Cardiac muscle cell (in vitro differentiated cells and primary cell): ENCODE results near the gene KLHL2. TPM values are rescaled to one million over a fixed set of nuclear protein-coding genes. Genes with fewer than 3 reads are reported as not detected.
"Not testable (repeated sequence)": the region's sequence is repeated elsewhere in the genome, so short reads cannot be mapped to it uniquely, and the experiment has no call there.

ENCODE experiments used
- DNase-seq, 2 donors: peaks; one replicate each; pipeline versions ENCODE4 v3.0.0 to v3.0.0-alpha.2; 2010 to 2017; ENCODE audit warnings: low read depth in 1 of 2, low spot score in 1 of 2
- H3K27ac ChIP-seq: fragments of 200-600 bp; sonication (generic); 2 replicates; pipeline ENCODE4 v1.5.1; 2016
- H3K27me3 ChIP-seq: fragments of 200-600 bp; sonication (generic); 2 replicates; pipeline ENCODE4 v1.6.0; 2016; ENCODE audit warnings: control low read depth
- H3K36me3 ChIP-seq: fragments of 200-600 bp; sonication (generic); 2 replicates; pipeline ENCODE4 v1.5.1; 2016; ENCODE audit warnings: control low read depth
- H3K4me1 ChIP-seq: fragments of 200-600 bp; sonication (generic); 2 replicates; pipeline ENCODE4 v1.8.1; 2017; ENCODE audit warnings: low read depth, mild to moderate bottlenecking, mixed run types
- H3K4me3 ChIP-seq: fragments of 200-600 bp; sonication (generic); 2 replicates; pipeline ENCODE4 v1.5.1; 2016; ENCODE audit warnings: mild to moderate bottlenecking
- H3K9me3 ChIP-seq: fragments of 200-600 bp; sonication (generic); 2 replicates; pipeline ENCODE4 v1.5.1; 2017; ENCODE audit warnings: low read depth, mild to moderate bottlenecking, control low read depth
- polyA plus RNA-seq: library from polyadenylated mRNA; unstranded; fragments of >200 nt; fragmentation: Nextera tagmentation; extraction: Ambion mirVana; gene quantifications from 2 replicates; pipeline ENCODE4 v1.2.1, GENCODE V29; 2016
- total RNA-seq: library from RNA; depleted of rRNA; stranded (reverse); fragments of >200 nt; gene quantifications from 2 replicates; pipeline ENCODE4 v1.2.3, GENCODE V29; 2016
- TF ChIP-seq, protein P1 (sequence below): IDR thresholded peaks from 2 replicates; pipeline ENCODE4 v1.5.1; 2012; ENCODE audit warnings: low read depth, mild to moderate bottlenecking, low read length

The KLHL2 gene
- total and polyA plus RNA-seq, 2 experiments from 2014 or later = 39.7 to 39.8 TPM

DNA sequence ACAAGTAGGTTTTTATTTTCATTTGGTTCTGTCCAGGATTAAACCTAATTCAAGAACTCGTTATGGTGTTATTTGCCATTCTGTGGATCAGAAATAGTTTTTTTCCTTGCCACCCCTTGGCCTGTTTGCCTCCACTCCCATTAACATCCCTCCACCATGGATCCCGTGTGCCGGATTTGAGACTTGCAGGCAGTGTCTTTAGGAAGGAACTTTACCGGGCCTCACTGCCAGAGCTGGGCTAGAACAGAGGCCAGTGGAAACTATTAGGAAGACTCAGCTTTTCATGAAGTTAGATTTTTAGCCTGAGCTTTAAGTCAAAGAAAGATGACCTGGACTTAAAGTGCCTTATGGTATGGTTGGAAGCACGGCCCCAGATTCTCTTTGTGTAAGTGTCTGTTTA, 2.4 kb downstream of the KLHL2 start:
- no peaks in the 10 kb centered on the region for H3K27me3 ChIP-seq
- no peak overlapping the region for H3K27ac ChIP-seq
- TF ChIP-seq, protein P1, sequence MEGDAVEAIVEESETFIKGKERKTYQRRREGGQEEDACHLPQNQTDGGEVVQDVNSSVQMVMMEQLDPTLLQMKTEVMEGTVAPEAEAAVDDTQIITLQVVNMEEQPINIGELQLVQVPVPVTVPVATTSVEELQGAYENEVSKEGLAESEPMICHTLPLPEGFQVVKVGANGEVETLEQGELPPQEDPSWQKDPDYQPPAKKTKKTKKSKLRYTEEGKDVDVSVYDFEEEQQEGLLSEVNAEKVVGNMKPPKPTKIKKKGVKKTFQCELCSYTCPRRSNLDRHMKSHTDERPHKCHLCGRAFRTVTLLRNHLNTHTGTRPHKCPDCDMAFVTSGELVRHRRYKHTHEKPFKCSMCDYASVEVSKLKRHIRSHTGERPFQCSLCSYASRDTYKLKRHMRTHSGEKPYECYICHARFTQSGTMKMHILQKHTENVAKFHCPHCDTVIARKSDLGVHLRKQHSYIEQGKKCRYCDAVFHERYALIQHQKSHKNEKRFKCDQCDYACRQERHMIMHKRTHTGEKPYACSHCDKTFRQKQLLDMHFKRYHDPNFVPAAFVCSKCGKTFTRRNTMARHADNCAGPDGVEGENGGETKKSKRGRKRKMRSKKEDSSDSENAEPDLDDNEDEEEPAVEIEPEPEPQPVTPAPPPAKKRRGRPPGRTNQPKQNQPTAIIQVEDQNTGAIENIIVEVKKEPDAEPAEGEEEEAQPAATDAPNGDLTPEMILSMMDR = no peak
- no peaks in the 10 kb centered on the region for H3K9me3 ChIP-seq
- no peak overlapping the region for H3K4me3 ChIP-seq
- H3K4me1 ChIP-seq = peaks cover 25% of the 10 kb centered on the region
- no peak for DNase-seq
- H3K36me3 ChIP-seq = no peaks in the 10 kb centered on the region

DNA sequence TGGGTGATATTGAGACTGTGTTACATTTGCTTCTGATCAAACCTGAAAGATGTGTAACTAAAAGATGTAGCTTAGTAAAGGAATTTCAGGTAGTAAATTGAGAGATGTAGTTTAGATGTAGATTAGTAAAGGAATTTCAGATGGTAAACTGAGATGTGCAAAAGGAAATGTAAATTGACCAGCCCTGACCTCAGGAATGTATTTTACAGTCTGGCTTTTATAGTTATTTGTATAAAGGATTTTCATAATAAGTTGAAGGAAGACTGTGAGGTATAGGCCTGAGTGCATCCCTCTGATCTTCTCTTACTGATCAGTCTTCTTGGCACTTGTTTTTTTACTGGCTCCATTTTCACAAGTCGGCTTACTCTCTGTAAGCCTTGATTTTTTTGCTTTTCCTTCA, 3.2 kb downstream of the KLHL2 start:
- Histone ChIP-seq H3K27me3 (no peaks in the 10 kb centered on the region), H3K4me1 (peaks cover 31% of the 10 kb centered on the region), H3K4me3 (no peak overlapping the region), H3K27ac (no peak overlapping the region), H3K36me3 (no peaks in the 10 kb centered on the region), H3K9me3 (no peaks in the 10 kb centered on the region)
- DNase-seq = no peak
- TF ChIP-seq, protein P1 = no peak

GRCh38 chr4:165212647-165213046, 5.3 kb downstream of the KLHL2 start:
- H3K4me1 ChIP-seq = peaks cover 37% of the 10 kb centered on the region
- not testable (repeated sequence) for H3K4me3 ChIP-seq, H3K27ac ChIP-seq, H3K9me3 ChIP-seq, H3K36me3 ChIP-seq, DNase-seq, H3K27me3 ChIP-seq

DNA sequence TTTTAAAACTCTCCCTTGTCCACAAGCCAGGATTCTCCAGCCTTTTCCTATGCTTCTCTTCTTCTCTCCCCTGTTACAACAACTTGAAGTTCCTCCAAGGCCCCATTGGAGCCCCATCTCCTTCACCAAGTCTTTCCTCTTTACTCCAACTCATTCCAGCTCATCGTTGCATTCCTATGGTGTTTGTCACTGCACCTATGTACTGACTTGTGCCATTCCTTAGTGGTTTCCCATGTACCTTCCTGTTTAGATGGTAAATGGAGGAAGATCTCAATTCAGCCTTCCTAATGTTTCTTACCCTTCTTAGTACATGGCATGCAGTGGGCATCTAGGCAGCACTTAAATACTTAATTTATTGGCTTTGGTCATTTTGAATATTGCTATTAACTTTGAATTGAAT, 6.0 kb downstream of the KLHL2 start:
- H3K27me3 ChIP-seq, H3K9me3 ChIP-seq, H3K36me3 ChIP-seq, H3K4me3 ChIP-seq, H3K27ac ChIP-seq, DNase-seq: not testable (repeated sequence)
- peaks cover 35% of the 10 kb centered on the region for H3K4me1 ChIP-seq

DNA sequence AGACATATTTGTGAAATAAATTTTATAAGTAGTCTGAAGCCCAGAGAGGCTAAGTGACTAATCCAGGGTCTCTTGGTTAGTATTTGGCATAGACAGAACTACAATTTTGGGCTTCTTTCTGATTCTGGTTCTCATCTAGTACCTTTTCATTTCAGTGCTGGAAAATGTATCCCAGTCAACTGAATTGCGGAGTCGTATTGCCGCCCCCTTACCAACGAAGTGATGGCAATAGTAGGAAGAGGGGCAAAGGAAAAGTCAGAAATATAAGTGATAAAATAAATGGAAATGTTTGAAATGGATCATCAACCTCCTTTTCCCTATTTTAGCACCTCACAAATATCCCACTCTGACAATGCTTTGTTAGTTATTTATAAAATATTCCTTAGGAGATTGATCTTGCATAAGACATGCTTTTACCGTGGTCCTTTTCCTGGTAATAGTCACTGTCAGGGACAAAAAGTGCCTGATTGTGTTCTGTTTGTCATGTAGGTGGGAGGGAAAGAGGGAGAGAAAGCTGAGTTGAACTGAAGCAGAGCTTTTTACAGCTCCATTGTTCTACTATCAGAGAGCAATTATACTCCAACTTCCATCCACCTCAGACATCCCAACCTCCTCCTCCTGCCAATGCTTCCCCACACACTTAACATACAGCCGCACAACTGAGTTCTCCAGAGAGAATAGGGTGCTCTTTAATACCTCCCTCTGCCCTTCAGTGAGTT, 6.8 kb downstream of the KLHL2 start:
- Histone ChIP-seq H3K4me1 (peaks cover 27% of the 10 kb centered on the region), H3K27ac (peak overlapping the region; percentile 60)
- not testable (repeated sequence) for H3K36me3 ChIP-seq, DNase-seq, H3K9me3 ChIP-seq, H3K4me3 ChIP-seq, H3K27me3 ChIP-seq

DNA sequence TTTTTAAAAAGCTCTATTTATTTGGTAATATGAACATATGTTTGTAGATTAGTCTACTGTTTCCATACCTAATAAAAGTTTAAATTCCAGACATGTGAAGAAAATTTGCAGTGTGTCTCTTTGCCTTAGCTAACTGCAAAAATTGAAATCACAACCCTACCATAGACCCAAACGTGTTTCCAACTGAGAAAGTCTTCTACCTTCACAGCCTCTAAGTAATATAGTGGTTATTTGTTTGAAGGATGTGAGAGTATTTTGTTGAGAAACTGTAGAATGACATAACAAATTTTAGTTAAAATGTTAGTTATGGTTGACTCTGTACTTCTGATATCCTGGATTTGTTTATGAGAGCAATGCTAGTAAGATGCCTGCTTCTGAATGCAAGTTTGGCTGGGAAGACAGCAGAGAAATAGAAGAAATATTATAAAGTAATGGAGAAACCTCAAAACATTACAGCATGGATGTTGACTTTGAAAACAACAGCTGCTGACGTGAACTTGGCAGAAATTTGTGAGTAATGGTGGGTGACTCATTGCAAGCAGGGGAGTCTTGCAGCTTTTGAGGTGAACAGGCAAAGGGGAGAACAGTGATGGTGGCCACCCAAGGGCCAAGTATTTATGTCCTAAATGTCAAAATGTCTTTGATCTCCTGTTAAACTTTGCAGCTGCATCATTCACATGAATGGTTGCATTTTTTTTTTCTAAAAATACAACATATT, 7.8 kb downstream of the KLHL2 start:
- H3K27ac ChIP-seq = peak overlapping the region; percentile 43

GRCh38 chr4:165215761-165216487, 8.6 kb downstream of the KLHL2 start:
- not testable (repeated sequence) for H3K27me3 ChIP-seq, H3K36me3 ChIP-seq, H3K9me3 ChIP-seq, H3K4me3 ChIP-seq, DNase-seq
- H3K4me1 ChIP-seq = peaks cover 26% of the 10 kb centered on the region
- peak overlapping the region; percentile 43 for H3K27ac ChIP-seq

More for the DNA sequence above, 7.8 kb downstream of the KLHL2 start:
- not testable (repeated sequence) for H3K4me3 ChIP-seq, H3K9me3 ChIP-seq, H3K36me3 ChIP-seq, H3K27me3 ChIP-seq
- peaks cover 26% of the 10 kb centered on the region for H3K4me1 ChIP-seq
- peak in 1 of 2 donors; percentile 83 for DNase-seq

DNA sequence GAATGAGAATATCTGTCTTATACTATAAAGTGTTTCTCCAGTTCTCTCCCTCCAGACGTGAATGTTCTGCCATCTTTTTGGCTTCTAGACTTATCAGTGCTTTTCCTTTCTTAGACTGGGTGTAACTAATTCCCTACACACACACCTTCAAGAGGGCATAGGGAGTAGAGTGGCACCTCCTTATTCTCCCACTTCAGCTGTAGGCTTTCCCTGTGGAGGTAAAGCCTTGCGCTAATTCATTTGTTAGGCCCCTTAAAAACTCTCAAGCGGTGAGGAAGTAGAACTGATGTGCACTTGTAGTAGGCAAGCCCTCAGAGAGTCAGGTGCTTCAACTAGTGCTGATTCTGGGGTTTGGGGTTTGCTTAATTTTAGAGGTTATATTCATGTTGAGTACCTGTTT, 10.0 kb downstream of the KLHL2 start:
- Histone ChIP-seq H3K9me3 (no peaks in the 10 kb centered on the region), H3K36me3 (no peaks in the 10 kb centered on the region), H3K27ac (no peak overlapping the region), H3K4me3 (no peak overlapping the region), H3K27me3 (no peaks in the 10 kb centered on the region), H3K4me1 (peaks cover 25% of the 10 kb centered on the region)
- TF ChIP-seq, protein P1 = no peak
- no peak for DNase-seq

GRCh38 chr4:165221306-165221705, 13.9 kb downstream of the KLHL2 start:
- not testable (repeated sequence) for H3K9me3 ChIP-seq, H3K27ac ChIP-seq, H3K36me3 ChIP-seq, DNase-seq, H3K4me3 ChIP-seq, H3K4me1 ChIP-seq, H3K27me3 ChIP-seq

DNA sequence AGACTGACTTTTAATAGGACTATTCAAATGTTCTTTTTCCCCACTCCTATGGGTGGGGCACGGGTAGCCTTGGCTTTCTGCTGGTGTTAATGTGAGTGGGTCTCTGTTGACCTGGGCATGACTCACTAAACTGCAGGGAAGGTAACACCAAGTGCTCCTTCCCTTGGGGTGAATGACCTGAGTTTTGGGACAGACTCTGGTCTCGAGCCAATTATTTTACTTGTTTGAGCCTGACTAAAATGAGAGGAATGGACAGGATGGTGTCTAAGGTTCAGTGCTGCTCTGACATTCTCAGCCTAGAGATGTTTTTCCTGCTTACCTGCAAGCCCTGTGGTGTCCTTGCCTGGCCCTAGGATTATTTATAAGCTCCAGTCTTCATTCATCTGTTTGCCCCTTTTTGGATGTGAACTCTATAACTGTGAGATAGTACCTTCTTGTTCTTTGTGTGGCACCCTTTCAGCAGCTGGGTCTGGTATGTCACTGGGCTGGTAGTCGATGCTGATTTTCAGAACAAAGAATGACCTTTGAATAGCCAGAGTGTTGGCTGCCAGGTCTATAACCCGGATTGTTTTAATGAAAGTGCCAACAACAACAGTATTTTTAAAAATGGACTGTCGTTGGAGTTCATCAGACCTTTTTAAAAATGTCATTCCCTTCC, 14.8 kb downstream of the KLHL2 start:
- H3K36me3 ChIP-seq, H3K4me3 ChIP-seq, DNase-seq, H3K4me1 ChIP-seq, H3K9me3 ChIP-seq, H3K27me3 ChIP-seq: not testable (repeated sequence)
- peak overlapping the region; percentile 51 for H3K27ac ChIP-seq
